ENCODE results near the gene CNTNAP2. TPM values are rescaled to one million over a fixed set of nuclear protein-coding genes. Genes with fewer than 3 reads are reported as not detected.

Gene CNTNAP2
- total and polyA plus RNA-seq, 2 of the 4 experiments (the other 2 are of a cell fraction), result not detected

DNA sequence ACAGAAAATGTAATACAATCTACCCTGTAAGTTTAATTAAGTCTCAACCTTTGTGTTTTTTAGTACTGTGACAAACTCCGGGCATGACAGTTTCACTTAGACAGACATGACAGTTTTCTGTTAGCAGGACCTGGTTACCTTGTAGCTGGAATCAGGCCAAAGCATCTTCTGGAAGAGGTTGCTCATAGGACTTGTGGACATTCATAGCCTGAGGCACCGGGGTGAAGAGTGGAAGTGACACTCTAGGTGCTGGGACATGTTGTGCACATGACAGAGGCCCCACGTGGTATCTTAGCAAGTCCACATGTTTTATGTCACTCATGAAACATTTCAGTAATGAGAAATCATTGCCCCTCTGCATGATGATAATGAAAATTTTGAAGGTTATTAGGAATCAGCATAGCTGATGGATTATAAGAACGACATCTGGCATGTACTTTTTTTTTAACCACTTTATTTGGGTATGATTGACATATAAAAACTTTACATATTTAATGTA lies 441.4 kb downstream of the CNTNAP2 start:
- WGBS, 2 experiments (ENCODE audit: extremely low coverage in 2 of 2, insufficient read length in 1 of 2), result no CpG with 5 or more reads among the region's 4 CpGs
- Histone ChIP-seq H4K5ac (ENCODE audit: low read depth, low read length) (no peak overlapping the region), H3K9me1 (ENCODE audit: insufficient read depth, low read length) (no peaks in the 10 kb centered on the region), H3K18ac (ENCODE audit: low read depth, low read length) (no peak overlapping the region), H2BK5ac (ENCODE audit: low read depth, low read length, poor library complexity, severe bottlenecking) (no peak overlapping the region), H3K9me3 (ENCODE audit: control insufficient read depth, insufficient read depth, low read length) (peaks cover 9% of the 10 kb centered on the region), H2BK20ac (ENCODE audit: low read depth, low read length) (no peak overlapping the region), H3K9ac (ENCODE audit: low read depth, low read length) (no peak overlapping the region), H4K20me1 (ENCODE audit: insufficient read depth, low read length) (no peaks in the 10 kb centered on the region), H2BK15ac (ENCODE audit: low read depth, low read length) (no peak overlapping the region), H4K8ac (ENCODE audit: low read depth in 2 of 2, low read length in 2 of 2) (no peak overlapping the region), H3K36me3 (ENCODE audit: control insufficient read depth, insufficient read depth, low read length) (no peaks in the 10 kb centered on the region), H3K79me1 (ENCODE audit: low read depth in 1 of 2, low read length in 2 of 2) (no peaks in the 10 kb centered on the region), H2AFZ (replicated peaks; ENCODE audit: low read length, poor library complexity) (no peak overlapping the region), H3K4me3 (ENCODE audit: insufficient read depth, low read depth, low read length) (no peak overlapping the region), H3K56ac (ENCODE audit: extremely low read depth, insufficient read depth, low read length) (no peak overlapping the region), H3K27me3 (ENCODE audit: control insufficient read depth, insufficient read depth, low read length) (no peaks in the 10 kb centered on the region), H3K4ac (ENCODE audit: low read depth, low read length) (no peak overlapping the region), H3K4me2 (ENCODE audit: low read depth, low read length) (no peak overlapping the region), H3K14ac (replicated peaks; ENCODE audit: low read depth, low read length) (no peak overlapping the region), H4K91ac (ENCODE audit: insufficient read depth, low read depth, low read length) (no peak overlapping the region), H3K4me1 (ENCODE audit: control insufficient read depth, insufficient read depth, low read length) (no peaks in the 10 kb centered on the region), H2BK120ac (ENCODE audit: low read depth, low read length) (no peak overlapping the region), H2AK5ac (ENCODE audit: low read depth, low read length) (no peak overlapping the region), H2AK9ac (replicated peaks; ENCODE audit: low read depth, low read length, poor library complexity) (no peak overlapping the region), H3K27ac (ENCODE audit: insufficient read depth, low read length) (no peak overlapping the region), H3K23ac (ENCODE audit: low read depth, low read length) (no peak overlapping the region)
- dilution Hi-C loops (cut with HindIII; ENCODE audit: low sequenced_read_pairs, unreplicated experiment), result no loop called here
- intact Hi-C loops (cut with micrococcal nuclease), result no loop called here
- ATAC-seq (ENCODE audit: low read depth), result no peak
- DNase-seq, result no peak
- BruUV-seq (replicated peaks), result no TSS peak
- in situ Hi-C loops (cut with MboI; ENCODE audit: low sequenced_read_pairs), result no loop called here
- TF ChIP-seq RFX5 (IDR thresholded peaks at IDR 0.05; ENCODE audit: low read depth, low read length), result no peak
- TF ChIP-seq RCOR1 (IDR thresholded peaks at IDR 0.05; ENCODE audit: insufficient replicate concordance, low read length), result no peak
- TF ChIP-seq MAFK (IDR thresholded peaks at IDR 0.05; ENCODE audit: low read depth, low read length), result no peak
- TF ChIP-seq MAZ (IDR thresholded peaks at IDR 0.05; ENCODE audit: borderline replicate concordance, low read depth, low read length), result no peak
- TF ChIP-seq POLR2A (IDR thresholded peaks at IDR 0.05; ENCODE audit: low read depth, low read length), result no peak
- no peak for TF ChIP-seq NFE2L2 (IDR thresholded peaks at IDR 0.05; ENCODE audit: low read depth, low read length)
- TF ChIP-seq, protein P1, sequence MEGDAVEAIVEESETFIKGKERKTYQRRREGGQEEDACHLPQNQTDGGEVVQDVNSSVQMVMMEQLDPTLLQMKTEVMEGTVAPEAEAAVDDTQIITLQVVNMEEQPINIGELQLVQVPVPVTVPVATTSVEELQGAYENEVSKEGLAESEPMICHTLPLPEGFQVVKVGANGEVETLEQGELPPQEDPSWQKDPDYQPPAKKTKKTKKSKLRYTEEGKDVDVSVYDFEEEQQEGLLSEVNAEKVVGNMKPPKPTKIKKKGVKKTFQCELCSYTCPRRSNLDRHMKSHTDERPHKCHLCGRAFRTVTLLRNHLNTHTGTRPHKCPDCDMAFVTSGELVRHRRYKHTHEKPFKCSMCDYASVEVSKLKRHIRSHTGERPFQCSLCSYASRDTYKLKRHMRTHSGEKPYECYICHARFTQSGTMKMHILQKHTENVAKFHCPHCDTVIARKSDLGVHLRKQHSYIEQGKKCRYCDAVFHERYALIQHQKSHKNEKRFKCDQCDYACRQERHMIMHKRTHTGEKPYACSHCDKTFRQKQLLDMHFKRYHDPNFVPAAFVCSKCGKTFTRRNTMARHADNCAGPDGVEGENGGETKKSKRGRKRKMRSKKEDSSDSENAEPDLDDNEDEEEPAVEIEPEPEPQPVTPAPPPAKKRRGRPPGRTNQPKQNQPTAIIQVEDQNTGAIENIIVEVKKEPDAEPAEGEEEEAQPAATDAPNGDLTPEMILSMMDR (conservative IDR thresholded peaks at IDR 0.05; ENCODE audit: low read depth, low read length), result no peak
- TF ChIP-seq CEBPB (IDR thresholded peaks at IDR 0.05; ENCODE audit: low read depth, low read length), result no peak
- ChIA-PET POLR2A (ENCODE audit: unreplicated experiment) (no interaction called here), CTCF (no interaction called here)
